ENCODE results near the gene PEX11B. TPM values are rescaled to one million over a fixed set of nuclear protein-coding genes. Genes with fewer than 3 reads are reported as not detected.

The PEX11B gene, protein sequence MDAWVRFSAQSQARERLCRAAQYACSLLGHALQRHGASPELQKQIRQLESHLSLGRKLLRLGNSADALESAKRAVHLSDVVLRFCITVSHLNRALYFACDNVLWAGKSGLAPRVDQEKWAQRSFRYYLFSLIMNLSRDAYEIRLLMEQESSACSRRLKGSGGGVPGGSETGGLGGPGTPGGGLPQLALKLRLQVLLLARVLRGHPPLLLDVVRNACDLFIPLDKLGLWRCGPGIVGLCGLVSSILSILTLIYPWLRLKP
- 10 to 100 TPM; 37.2 to 60.5 (median 54.1) TPM for polyA plus RNA-seq (ENCODE audit: insufficient read length in 4 of 4)

GRCh38 chr1:145918144-145918991 is at the start of gene PEX11B:
PEX11B (minus strand) TSS chr1:145918717; CDS start chr1:145918688, 29 bp downstream.
- DNase-seq (ENCODE audit: low read depth in 4 of 4, low spot score in 3 of 4) = peak; percentile 80 to 88 (median 84)

- DNase-seq (ENCODE audit: low read depth in 4 of 4, low spot score in 3 of 4) = no peak
Measured at GRCh38 chr1:145967288-145967687, 48.8 kb upstream of the PEX11B start.

DNA sequence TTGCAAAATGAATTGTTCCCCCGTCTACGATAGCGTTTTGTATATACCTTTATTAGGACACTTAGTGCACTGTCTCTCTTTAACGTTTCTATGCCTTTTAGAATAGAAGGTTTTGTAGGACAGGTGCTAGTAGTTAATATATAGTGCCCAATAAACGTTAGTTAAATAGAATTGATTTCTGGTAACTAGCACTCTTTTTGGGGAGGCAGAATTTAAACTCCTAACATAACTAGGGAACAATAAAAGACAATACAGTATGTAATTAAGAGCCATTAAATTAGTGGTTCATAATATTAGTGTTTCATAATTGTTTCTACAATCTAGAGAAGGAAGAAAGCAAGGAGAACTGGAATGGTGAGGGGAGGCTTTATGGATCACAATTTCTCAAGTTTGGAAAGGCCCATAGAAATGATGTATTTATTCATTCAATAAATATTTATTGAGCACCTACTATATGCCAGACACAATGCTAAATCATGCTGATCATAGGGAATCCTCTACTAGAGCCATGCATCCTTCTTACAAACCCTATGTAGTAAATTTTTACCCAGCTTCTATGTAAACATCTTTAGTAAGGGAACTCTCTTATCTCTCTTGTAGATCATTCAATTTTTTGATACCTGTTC is 46.7 kb upstream of the PEX11B start:
- no peak for DNase-seq (ENCODE audit: low read depth in 4 of 4, low spot score in 3 of 4)

GRCh38 chr1:145964328-145965118 is 46.0 kb upstream of the PEX11B start, which contains the start of the genes ANKRD34A and POLR3GL:
ANKRD34A (minus strand) TSS chr1:145964575; CDS start chr1:145961759, 2,816 bp downstream.
POLR3GL (plus strand) TSS chr1:145964690; CDS start chr1:145974866, 10,176 bp downstream.
- peak; percentile 90 to 97 (median 92) for DNase-seq (ENCODE audit: low read depth in 4 of 4, low spot score in 3 of 4)

DNA sequence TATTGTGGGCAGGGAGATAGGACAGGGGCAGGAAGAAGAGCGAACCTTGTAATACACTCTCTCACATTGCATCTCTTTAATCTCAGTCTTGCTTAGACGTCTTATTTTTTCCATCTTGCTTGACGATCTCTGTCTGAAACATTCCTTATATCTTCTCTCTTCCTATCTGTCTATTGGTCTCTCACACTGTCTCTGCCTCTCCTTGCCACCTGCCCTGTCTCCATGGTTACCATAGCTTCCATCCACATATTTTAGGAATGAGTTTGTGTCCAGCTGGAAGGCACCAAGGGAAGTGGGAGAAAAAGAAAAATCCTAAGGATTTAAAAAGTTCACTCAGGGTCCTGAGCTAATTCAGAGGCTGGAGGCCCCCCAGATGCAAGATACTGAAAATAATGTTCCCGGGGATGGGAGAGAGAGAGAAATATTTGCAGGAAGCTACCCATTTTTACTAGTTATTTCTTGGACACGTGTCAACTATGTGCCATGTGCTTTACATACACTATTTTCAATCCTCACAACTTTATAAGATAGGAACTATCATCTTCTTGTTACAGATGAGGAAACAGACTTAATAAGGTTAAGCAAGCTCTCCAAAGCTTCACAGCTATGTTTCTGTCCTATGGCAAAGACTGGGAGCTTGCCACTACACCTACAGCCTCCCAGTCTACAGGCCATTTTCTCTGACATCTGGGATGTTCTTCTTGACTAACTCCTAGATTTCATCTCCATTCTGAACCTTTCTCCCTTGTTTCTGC is 44.9 kb upstream of the PEX11B start:
- no peak for DNase-seq (ENCODE audit: low read depth in 4 of 4, low spot score in 3 of 4)

GRCh38 chr1:145962157-145963102 is 43.9 kb upstream of the PEX11B start:
- DNase-seq (ENCODE audit: low read depth in 4 of 4, low spot score in 3 of 4) = no peak

DNA sequence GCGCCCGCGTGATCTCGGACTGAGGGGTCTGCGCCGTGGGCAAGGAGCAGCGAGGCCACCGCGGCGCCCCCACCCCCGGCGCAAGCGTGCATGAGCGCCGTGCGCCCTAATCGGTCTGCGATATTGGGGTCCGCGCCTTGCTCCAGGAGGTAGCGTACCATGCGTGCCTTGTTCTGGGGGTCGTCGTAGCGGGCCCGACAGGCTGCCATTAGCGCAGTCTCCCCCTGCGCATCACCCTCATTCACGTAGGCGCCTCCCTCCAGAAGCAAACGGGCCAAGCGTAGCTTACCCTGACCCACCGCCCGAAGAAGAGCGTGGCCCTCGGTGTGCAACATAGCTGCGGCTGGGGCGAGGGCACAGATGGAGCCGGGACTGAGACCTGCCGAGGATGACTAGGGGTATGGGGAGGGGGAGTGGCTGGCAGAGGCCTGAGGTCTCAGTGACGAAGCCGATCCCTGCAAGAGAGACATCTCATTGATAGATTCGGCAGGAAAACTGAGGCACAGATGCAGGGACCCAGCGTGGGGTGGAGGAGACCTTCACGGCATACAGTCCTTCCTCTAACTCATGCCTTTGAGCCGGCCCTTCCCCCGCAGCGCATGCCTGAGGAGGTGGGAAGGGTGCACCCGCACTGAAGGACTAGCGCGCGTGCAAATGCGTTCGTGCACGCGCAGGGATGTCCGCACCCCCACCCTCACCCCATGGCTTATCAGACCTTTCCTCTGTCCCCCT is 43.1 kb upstream of the PEX11B start:
- no peak for DNase-seq (ENCODE audit: low read depth in 4 of 4, low spot score in 3 of 4)

DNA sequence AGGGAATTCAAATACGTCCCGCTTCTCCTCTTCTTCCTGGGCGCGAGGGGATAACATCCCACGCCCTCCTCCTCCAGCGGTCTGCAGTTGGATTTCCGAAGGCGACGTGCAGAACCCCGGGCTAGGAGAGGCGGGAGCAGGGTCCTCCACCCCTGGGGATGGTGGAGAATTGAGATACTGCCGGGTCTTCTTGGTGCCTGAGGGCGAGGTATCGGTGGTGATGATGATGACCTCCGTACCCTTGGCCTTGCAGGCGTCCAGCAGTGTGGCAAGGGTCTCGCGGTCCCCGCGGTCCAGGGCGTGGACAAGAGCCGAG is 42.5 kb upstream of the PEX11B start:
- no peak for DNase-seq (ENCODE audit: low read depth in 4 of 4, low spot score in 3 of 4)

- DNase-seq (ENCODE audit: low read depth in 4 of 4, low spot score in 3 of 4) = peak in 1 of 4 donors; percentile 78
Measured at GRCh38 chr1:145960468-145961108, 42.1 kb upstream of the PEX11B start.

DNA sequence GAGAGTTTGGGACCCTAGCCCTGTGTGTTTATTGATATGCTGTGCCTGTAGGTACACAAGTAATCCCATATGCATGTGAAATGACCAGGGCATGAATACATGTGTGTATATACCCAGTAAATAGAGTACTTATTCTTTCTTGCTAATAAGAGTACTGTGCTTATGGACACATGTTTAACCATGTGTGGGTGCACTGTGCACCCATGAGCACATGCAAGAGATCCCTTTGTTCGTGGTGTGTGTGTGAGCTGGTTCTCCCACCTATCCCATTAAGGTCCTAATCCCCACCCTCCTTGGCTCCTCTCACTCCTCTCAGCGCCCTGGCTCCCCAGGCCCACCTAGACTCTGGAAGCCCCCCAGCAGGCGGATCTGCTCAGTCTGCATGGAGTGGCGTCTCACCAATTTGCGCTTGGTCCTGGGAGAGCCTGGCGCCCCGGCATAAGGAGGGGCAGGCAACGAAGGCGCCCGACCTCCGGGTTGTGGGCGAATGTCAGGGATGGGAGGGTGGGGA is 41.5 kb upstream of the PEX11B start:
- DNase-seq (ENCODE audit: low read depth in 4 of 4, low spot score in 3 of 4) = no peak

- DNase-seq (ENCODE audit: low read depth in 4 of 4, low spot score in 3 of 4) = no peak
Measured at GRCh38 chr1:145959333-145959732, 40.8 kb upstream of the PEX11B start.

GRCh38 chr1:145958734-145959133 is 40.2 kb upstream of the PEX11B start:
- no peak for DNase-seq (ENCODE audit: low read depth in 4 of 4, low spot score in 3 of 4)

DNA sequence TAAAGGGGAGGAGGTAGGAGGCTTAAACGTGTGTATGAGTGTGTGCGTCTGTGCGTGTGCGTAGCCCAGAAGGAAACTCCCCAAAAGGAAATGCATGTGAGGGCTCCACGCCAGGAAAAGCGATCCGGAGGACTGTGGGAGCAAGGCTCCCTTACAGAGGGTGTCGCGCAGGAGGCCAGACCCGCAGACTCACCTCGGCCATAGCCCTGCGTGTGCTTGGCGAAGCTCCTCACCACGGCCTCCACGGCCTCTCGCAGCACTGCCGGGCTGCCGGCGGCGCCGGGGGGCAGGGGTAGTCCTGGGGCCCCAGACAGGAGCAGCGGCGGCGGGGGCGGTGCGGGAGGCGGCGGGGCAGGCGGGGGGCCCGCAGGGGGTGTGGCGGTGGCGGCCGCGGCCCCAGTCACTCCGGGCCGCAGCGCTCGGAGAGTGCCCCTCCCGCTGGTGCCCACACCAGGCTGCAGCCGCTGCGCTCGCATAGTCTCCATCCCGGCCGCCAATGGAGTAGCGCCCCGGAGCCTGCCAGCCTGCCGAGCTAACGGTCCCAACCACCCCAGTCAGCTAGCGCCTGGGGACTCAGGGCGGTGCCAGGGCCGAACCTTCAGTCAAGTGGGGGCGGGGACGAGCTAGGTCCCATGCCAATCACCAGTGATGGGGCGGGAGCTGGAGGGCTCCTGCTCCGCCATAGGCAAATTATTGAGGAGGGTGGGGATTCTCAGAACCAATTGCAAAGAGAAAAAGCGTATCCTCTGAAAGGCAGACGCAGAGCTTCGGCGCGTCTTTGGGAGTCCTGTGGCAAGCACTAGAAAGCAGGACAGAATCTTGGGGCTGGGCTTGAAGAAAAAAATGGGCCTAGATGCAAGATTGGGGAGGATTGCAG is 39.2 kb upstream of the PEX11B start, which contains the start of gene LIX1L:
Gene LIX1L (minus strand): TSS at position 575 of the 877 bp plus-strand sequence. CDS start 90 bp downstream, at position 485.
- DNase-seq (ENCODE audit: low read depth in 4 of 4, low spot score in 3 of 4) = peak; percentile 89 to 94 (median 92)

- no peak for DNase-seq (ENCODE audit: low read depth in 4 of 4, low spot score in 3 of 4)
Measured at GRCh38 chr1:145956781-145957442, 38.4 kb upstream of the PEX11B start.

- DNase-seq (ENCODE audit: low read depth in 4 of 4, low spot score in 3 of 4) = no peak
Measured at GRCh38 chr1:145956361-145956760, 37.8 kb upstream of the PEX11B start.

- no peak for DNase-seq (ENCODE audit: low read depth in 4 of 4, low spot score in 3 of 4)
Measured at GRCh38 chr1:145955436-145955835, 36.9 kb upstream of the PEX11B start.
